Measurements from ENCODE around the gene WWC1.
"Not testable (repeated sequence)": the region's sequence is repeated elsewhere in the genome, so short reads cannot be mapped to it uniquely, and the experiment has no call there.

WWC1 gene

GRCh38 chr5:168310541-168310940, 19.1 kb downstream of the WWC1 start:
- DNase-seq = not testable (repeated sequence)

DNA sequence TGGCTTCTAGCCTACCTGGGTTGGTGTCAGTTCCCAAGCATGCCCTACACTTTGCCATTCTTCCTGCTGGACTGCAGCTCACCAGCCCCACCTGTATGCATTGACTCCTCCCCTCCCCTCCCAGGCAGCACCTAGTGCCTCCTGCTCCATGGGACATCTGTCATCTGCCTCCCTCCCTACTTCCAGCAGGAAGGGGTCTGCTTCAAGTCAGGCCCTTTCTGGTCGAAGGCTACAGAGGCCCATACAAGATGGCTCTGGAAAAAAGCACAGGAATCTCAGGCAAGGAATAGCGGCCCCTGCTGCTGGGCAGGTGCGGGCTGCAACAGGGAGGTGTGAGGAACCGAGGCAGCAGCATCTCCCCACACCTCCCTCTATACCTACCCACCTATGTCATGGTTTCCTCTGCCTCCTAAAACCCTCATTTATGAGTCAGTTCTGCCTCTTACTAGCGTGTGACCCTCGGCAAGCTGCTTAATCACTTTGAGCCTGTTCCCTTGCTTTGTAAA, 19.7 kb downstream of the WWC1 start:
- no peak for DNase-seq

- no peak for DNase-seq
Measured at GRCh38 chr5:168312606-168313295, 21.3 kb downstream of the WWC1 start.

GRCh38 chr5:168313596-168314204, 22.3 kb downstream of the WWC1 start:
- no peak for DNase-seq

- no peak for DNase-seq
Measured at GRCh38 chr5:168314735-168315411, 23.4 kb downstream of the WWC1 start.

- DNase-seq = no peak
Measured at GRCh38 chr5:168315416-168316138, 24.1 kb downstream of the WWC1 start.

DNA sequence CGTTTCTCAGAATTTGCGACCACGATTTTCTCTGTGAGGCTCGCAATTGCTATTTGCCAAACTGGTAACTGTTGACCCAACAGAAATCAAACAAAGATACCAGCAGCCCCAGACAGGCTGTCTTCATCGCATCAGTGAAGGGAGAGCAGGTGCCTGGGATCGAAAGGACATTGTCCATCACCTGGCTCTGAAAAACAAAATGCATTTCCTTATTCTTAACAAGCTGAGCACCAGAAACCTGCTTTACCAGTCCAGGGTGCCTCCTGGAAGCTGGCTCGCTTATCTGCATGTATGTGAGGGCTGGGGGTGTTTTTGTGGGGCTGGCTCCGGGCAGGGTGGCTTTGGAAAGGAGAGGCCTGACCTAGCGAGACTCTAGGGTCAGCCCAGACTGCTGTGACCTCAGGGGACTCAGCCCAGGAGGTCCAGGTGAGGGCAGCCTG, 24.7 kb downstream of the WWC1 start:
- no peak for DNase-seq

DNA sequence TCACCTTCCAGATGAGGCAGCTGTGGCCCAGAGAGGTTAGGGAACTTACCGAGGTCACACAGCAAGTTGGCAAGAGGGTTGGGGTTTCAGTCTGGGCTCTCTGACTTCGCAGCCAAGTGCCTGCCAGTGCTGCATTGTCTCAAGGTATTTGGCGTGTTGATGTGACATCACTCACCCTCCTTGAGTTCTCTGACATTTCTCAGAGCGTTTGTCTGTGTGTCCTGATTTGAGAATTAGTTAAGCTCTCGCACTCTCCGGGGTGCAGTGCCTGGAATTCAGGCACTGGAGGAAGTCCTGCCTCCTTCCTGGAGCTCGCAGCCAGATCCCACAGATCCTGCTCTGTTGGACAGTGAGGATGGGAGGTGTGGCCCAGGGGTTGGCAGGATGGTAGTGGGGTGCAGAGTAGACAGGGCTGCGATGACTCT, 25.7 kb downstream of the WWC1 start:
- no peak for DNase-seq

GRCh38 chr5:168317521-168318147, 26.2 kb downstream of the WWC1 start:
- DNase-seq = no peak

DNA sequence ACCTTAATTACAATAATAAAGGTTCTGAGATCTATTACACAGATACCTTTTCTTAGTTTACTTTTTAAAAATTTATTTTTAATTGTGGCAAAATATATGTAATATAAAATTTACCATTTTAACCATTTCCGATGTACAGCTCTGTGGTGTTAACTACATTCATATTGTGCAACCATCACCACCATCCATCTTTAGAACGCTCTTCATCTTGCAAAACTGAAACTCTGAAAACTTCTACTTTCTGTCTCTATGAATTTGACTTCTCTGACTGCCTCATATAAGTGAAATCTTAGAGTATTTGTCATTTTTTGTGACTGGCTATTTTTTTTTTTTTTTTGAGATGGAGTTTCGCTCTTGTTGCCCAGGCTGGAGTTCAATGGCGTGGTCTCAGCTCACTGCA, 26.8 kb downstream of the WWC1 start:
- no peak for DNase-seq

DNA sequence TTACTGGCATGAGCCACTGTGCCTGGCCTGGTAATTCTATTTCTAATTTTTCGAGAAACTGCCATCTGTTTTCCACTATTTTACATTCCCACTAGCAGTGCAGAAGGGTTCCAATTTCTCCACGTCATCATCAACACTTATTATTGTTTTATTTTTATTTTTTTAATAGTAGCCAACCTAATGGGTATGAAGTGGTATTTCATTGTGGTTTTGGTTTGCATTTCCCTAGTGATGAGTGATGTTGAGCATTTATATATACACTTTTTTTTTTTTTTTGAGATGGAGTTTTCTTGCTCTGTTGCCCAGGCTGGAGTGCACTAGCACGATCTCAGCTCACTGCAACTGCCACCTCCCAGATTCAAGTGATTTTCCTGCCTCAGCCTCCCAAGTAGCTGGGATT, 28.3 kb downstream of the WWC1 start:
- no peak for DNase-seq

DNA sequence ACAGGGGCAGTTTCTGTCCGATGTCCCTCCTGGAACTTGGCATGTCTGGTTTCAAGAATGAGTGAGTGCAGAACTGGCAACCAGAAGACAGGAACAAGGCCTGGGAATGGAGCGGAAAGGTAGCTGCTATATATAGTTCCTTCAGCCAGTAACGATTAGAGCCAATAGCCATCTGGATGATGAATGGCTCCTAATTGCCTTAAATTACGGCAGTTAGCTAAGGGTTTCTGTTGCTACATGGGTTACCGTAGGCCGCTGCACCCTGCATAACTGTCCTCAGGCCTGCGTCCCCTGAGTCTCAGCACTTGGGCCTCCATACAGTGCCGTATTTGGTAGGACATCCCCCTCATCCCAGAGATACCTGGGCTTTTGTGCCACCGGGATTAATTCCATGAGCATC, 29.4 kb downstream of the WWC1 start:
- no peak for DNase-seq

DNA sequence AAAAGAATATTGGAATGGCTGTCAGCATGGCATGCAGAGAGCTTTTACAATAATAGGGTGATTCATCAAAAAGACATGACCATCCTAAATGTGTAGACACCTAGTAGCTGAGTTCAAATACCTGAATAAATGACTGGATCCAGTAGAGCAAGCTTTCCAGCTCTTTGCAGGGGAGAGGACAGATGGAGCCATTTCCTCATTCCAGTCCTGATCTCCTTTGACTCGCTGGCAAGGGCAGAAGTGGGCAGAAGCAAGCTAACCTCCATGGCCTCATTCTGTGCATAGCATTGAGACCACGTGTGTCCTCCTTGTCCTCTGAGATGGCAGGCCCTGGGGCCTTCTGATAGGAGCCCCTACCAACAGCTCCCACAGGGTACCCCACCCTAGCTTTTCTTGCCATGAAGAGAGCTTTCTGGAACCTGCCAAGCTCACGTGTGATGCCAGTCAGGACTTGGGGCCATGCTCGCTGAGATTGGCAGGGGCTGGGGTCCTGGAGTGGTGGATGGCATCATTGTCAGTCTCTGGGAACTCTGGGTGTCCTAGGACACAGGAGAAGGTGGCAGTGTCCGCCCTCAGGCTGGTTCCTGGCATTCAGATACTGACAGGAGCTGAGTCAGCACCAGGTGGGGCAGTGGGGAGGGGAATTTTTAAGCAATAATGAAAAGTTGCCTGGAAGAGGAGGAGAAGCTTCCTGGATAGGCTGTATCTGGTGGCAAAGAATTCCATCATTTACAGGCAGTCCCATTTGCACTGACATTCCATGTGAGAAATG, 33.6 kb downstream of the WWC1 start:
- no peak for DNase-seq

GRCh38 chr5:168327019-168327421, 35.6 kb downstream of the WWC1 start:
- DNase-seq = no peak

GRCh38 chr5:168327451-168327850, 36.0 kb downstream of the WWC1 start:
- DNase-seq = no peak

DNA sequence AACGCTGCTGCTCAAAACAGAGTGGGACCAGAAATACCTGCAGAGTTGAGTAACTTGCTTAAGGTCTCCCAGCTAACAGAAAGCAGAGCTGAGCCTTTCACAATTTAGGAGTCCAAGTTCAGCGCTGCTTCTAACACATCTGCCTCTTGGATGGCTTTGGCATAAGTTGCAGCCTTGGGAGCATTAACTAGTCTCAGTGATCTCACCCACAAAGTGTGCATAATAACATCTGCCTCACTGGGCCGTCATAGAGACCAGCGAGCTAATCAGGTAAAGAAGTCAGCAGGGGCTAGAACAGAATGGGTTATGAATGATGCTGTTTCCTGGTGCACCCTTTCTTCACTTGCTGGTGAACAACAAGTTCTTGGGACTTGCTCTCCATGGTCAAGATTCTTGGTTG, 36.5 kb downstream of the WWC1 start:
- DNase-seq = no peak

- no peak for DNase-seq
Measured at GRCh38 chr5:168328814-168329213, 37.4 kb downstream of the WWC1 start.

DNA sequence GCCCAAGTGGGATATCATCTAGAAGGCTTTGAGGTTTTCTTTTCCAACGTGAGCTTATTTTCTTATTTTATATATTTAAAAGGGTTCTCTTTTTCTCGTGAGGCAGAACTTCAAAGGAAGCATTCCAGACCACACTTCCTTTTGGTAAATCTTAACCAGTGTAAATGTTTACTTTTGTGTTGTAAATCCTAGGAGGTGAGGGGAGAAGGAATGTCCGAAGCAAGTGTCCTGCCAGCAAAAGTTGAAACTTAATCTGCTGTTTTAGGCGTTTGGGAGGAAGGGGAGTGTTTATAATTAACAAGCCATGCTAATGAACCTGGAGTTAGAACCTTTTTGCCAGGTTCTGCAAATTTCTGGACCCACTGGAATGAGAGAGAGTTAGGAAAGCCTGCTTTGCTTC, 37.9 kb downstream of the WWC1 start:
- DNase-seq = no peak

DNA sequence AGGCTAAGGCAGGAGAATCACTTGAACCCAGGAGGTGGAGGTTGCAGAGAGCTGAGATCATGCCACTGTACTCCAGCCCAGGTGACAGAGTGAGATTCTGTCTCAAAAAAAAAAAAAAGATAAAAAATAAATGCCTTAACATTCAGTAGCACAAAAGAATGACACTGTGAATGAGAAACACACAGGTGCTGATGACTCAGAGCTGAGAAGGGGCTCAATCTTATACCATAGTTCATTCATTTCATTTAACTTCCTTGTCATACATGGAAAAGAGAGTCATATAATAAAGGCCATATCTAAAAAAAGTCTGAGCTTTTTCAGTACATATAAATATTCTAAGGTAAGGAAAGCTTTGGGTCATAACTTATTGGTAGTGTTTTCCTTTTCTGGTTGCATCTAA, 40.6 kb downstream of the WWC1 start:
- DNase-seq = no peak

GRCh38 chr5:168334280-168334679, 42.8 kb downstream of the WWC1 start:
- DNase-seq = no peak

DNA sequence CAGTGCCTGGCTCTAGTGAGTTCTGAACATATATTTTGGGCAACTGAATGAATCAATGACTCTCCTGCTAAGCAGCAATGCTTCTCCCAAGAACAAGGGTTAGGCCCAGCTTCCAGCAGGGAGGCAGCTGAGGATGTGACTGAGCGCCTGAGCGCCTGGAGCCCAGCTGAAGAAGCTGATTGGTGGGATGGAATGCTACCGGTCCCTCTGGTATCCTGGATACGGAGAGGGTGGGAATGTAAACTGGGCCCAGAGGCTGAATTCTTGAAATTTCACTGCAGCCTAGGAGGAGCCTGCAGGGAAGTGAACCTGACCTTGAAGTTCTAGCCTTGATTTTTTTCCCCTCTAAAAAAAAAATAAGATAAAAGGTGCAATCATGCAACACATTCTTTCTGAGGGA, 43.2 kb downstream of the WWC1 start:
- no peak for DNase-seq

DNA sequence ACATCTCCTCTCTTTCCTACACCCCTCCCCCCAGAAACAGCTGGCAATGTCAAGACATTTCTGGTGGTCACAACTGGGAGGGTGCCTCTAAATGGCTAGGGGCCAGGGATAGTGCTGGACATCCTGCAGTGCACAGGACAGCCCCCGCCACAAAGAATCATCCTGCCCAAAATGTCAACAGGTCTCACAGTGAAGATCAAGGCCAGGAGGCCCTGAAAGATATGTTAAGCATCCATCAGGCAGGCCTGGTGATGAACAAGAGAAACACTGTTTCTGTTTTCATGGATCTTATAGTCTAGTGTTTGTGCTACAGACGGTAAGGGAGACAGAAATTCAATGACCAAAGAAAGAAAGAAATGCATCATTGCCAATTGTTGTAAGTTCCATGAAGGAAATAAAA, 45.9 kb downstream of the WWC1 start:
- no peak for DNase-seq

Measured in activated CD8-positive, alpha-beta memory T cell treated with anti-CD3 and anti-CD28 coated beads, Interleukin-2, amount 50 U/mL, for 48 hours (primary cell).